Chondrocyte (in vitro differentiated cells): Measurements from ENCODE around the gene ATP13A3. TPM values are rescaled to one million over a fixed set of nuclear protein-coding genes. Genes with fewer than 3 reads are reported as not detected.

Source experiments
- DNase-seq: peaks from one replicate; pipeline ENCODE4 v3.0.0; 2021; ENCODE audit warnings: mixed read lengths, low spot score
- H3K27ac Mint-ChIP-seq: one replicate; pipeline ENCODE4 v1.8.0; 2021; ENCODE audit warnings: mild to moderate bottlenecking, moderate library complexity, mixed read lengths; ENCODE audit not compliant: unreplicated experiment
- H3K27me3 Mint-ChIP-seq: 2 replicates; pipeline ENCODE4 v1.8.0; 2021; ENCODE audit warnings: low read depth, mixed read lengths
- H3K36me3 Mint-ChIP-seq: 2 replicates; pipeline ENCODE4 v1.8.0; 2021; ENCODE audit warnings: low read depth, mixed read lengths
- H3K4me1 Mint-ChIP-seq: 2 replicates; pipeline ENCODE4 v1.8.0; 2021; ENCODE audit warnings: low read depth, mild to moderate bottlenecking, mixed read lengths
- H3K4me3 Mint-ChIP-seq: one replicate; pipeline ENCODE4 v1.8.0; 2021; ENCODE audit warnings: mild to moderate bottlenecking, moderate library complexity, mixed read lengths; ENCODE audit not compliant: unreplicated experiment
- H3K9me3 Mint-ChIP-seq: 2 replicates; pipeline ENCODE4 v1.8.0; 2021; ENCODE audit warnings: low read depth, mixed read lengths
- total RNA-seq: library from RNA; stranded (reverse); gene quantifications from 3 replicates; pipeline ENCODE4 v1.2.1, GENCODE V29; 2021
- TF ChIP-seq, protein P1 (sequence below): fragments of 200-600 bp; sonication (generic); IDR thresholded peaks from 2 replicates; pipeline ENCODE4 v1.5.0; 2021; ENCODE audit warnings: antibody characterized with exemption, mild to moderate bottlenecking, moderate library complexity

Gene ATP13A3
- total RNA-seq, 1 donor from 2014 or later: 87.7 TPM

DNA sequence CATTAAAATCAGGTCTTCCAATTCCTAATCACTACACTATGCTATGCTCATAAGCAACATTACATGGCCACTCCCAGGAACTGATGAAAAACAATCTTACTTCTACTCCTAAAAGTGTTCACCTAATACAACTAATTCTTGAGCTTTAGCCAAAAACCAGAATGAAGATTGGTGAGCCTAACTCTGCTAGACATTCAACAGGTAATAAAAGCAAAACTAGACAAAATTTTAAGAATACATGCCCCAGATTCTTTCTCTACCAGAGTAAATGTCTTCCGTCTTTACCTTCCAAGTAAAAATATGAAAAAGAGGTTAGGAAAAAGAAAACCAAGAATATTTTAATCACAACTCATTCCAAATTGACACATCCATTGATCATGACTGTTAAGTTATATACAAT is 31.3 kb downstream of the ATP13A3 start:
- H3K27ac Mint-ChIP-seq: no peak overlapping the region
- peaks cover 3% of the 10 kb centered on the region for H3K4me1 Mint-ChIP-seq
- no peaks in the 10 kb centered on the region for H3K27me3 Mint-ChIP-seq
- no peaks in the 10 kb centered on the region for H3K9me3 Mint-ChIP-seq
- TF ChIP-seq, protein P1, sequence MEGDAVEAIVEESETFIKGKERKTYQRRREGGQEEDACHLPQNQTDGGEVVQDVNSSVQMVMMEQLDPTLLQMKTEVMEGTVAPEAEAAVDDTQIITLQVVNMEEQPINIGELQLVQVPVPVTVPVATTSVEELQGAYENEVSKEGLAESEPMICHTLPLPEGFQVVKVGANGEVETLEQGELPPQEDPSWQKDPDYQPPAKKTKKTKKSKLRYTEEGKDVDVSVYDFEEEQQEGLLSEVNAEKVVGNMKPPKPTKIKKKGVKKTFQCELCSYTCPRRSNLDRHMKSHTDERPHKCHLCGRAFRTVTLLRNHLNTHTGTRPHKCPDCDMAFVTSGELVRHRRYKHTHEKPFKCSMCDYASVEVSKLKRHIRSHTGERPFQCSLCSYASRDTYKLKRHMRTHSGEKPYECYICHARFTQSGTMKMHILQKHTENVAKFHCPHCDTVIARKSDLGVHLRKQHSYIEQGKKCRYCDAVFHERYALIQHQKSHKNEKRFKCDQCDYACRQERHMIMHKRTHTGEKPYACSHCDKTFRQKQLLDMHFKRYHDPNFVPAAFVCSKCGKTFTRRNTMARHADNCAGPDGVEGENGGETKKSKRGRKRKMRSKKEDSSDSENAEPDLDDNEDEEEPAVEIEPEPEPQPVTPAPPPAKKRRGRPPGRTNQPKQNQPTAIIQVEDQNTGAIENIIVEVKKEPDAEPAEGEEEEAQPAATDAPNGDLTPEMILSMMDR: no peak
- peaks cover 27% of the 10 kb centered on the region for H3K36me3 Mint-ChIP-seq
- DNase-seq: no peak
- no peak overlapping the region for H3K4me3 Mint-ChIP-seq

DNA sequence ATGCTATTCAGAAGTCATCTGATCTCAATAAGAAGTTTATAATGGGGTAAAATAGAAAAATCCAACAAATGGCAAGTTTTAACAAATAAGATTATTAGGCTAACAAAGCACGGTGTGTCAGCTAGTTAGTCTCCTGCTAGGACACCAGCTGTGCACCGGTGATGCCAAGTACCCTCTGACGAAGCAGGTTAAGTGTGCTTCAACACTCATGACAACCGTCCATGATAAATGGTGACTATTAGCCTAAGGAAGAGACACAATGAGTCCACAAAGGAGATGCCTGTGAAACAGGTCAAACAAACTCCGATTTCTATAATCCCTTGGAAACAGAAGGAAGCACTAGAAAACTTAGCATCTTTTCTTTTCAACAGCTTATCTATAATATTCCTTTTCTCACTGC is 36.5 kb downstream of the ATP13A3 start:
- TF ChIP-seq, protein P1: no peak
- Mint-ChIP-seq H3K27ac (no peak overlapping the region), H3K9me3 (no peaks in the 10 kb centered on the region), H3K27me3 (no peaks in the 10 kb centered on the region), H3K4me3 (no peak overlapping the region), H3K4me1 (peaks cover 3% of the 10 kb centered on the region), H3K36me3 (peaks cover 39% of the 10 kb centered on the region)
- no peak for DNase-seq

DNA sequence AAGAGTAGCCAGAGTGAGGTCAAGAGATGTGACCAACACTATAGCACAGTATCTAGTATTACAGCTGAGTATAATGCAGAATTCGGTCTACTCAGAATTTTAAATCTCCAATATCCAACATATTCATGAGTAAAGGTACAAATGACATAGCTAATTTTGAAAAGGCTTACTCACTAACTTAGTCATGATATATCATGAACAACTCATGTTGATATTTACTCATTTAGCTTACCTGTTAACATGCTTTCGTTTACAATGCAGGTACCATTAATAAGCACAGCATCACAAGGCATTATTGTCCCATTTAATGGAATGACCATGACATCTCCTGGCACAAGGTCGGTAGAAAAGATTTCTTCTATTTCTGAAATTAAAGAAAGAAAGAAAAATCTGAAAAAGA is 36.9 kb downstream of the ATP13A3 start:
- Mint-ChIP-seq H3K4me3 (no peak overlapping the region), H3K27ac (no peak overlapping the region), H3K36me3 (peaks cover 38% of the 10 kb centered on the region), H3K4me1 (peaks cover 3% of the 10 kb centered on the region), H3K27me3 (no peaks in the 10 kb centered on the region), H3K9me3 (no peaks in the 10 kb centered on the region)
- DNase-seq: no peak
- TF ChIP-seq, protein P1: no peak

DNA sequence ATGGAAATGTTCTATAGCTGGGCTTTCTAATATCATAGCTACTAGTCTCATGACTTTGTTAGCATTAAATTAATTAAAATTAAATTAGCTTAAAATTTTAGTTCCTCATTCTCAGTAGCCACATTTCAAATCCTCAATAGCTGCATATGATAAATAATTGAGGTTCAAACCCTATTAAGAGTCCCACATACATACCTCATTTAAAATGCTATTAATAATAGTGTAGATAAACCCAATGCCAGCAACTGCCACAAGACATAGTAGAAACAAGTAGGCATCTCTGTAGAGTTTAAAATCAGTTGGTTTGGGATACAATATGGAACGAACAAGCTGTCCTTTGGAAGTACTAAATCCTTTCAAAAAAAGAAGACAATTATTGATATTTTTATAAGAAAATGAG is 39.1 kb downstream of the ATP13A3 start:
- peaks cover 38% of the 10 kb centered on the region for H3K36me3 Mint-ChIP-seq
- H3K27me3 Mint-ChIP-seq: no peaks in the 10 kb centered on the region
- DNase-seq: no peak
- no peak overlapping the region for H3K4me3 Mint-ChIP-seq
- H3K27ac Mint-ChIP-seq: no peak overlapping the region
- no peaks in the 10 kb centered on the region for H3K9me3 Mint-ChIP-seq
- TF ChIP-seq, protein P1: no peak
- peaks cover 10% of the 10 kb centered on the region for H3K4me1 Mint-ChIP-seq

DNA sequence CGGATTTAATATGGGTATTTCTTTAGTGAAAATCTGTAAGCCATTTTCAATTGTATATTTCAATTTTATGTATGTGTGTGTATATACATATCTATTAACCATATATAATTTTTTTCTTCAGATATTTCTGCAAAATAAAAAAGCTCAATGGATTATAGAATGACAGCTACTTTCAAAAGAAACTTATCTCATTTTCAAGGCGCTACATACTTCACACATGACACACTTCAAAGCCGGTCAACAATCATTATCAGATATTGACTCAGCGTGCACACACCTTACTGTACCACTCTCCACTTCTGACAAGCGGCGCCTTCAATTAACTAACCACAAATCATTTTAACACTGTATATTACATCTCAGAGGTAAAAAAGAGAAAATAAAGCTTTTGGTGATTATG is 39.6 kb downstream of the ATP13A3 start:
- H3K36me3 Mint-ChIP-seq: peaks cover 38% of the 10 kb centered on the region
- no peaks in the 10 kb centered on the region for H3K9me3 Mint-ChIP-seq
- TF ChIP-seq, protein P1: no peak
- H3K27me3 Mint-ChIP-seq: no peaks in the 10 kb centered on the region
- no peak overlapping the region for H3K27ac Mint-ChIP-seq
- DNase-seq: no peak
- peaks cover 7% of the 10 kb centered on the region for H3K4me1 Mint-ChIP-seq
- no peak overlapping the region for H3K4me3 Mint-ChIP-seq
